ENCODE data around the gene CCDC78. TPM values are rescaled to one million over a fixed set of nuclear protein-coding genes. Genes with fewer than 3 reads are reported as not detected.

CCDC78 gene
- total RNA-seq, 1 experiment from 2014 or later, result 20.2 TPM

DNA sequence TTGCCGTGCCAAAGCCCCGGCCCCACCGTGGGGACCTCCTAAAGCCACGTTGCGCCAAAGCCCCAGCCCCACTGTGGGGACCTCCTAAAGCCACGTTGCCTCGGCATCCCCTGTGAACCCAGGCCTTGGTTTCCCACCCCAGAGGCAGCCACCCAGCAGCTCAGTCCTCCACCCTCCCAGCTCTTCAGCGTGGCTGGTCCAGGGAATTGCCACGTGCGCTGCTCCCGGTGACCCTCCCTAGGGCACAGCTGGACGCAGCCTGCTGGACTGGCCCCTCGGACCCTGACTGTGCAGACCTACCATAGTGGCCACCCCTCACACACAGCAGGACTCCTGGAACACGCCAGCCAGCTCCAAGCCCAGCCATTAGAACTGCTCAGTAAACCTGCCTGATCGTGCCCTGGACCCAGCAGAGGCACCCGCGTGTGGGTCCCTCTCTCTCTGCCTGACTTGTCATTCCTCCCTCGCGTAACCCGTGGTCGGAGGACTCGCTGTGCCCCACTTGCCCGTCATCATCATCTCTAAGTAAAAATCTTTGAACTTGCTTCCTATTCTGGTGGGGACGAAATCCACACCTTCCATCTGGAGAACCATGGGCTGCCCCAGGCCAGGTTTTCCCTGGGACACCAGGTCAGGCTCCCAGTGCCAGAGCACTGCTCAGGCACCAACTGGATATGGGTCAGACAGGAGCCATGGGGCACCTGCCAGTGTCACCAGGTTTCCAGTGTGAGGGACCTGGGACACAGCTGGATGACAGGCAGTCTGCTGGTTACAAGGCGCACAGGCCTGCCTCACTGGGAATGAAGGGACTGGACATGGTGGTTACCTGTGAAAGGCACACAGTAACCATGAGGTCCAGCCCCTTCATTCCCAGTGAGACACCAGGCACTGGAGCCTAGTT lies 9.0 kb upstream of the CCDC78 start (continued):
- no peak for TF ChIP-seq TP53 (CRISPR knock-in tag; IDR thresholded peaks at IDR 0.05)

DNA sequence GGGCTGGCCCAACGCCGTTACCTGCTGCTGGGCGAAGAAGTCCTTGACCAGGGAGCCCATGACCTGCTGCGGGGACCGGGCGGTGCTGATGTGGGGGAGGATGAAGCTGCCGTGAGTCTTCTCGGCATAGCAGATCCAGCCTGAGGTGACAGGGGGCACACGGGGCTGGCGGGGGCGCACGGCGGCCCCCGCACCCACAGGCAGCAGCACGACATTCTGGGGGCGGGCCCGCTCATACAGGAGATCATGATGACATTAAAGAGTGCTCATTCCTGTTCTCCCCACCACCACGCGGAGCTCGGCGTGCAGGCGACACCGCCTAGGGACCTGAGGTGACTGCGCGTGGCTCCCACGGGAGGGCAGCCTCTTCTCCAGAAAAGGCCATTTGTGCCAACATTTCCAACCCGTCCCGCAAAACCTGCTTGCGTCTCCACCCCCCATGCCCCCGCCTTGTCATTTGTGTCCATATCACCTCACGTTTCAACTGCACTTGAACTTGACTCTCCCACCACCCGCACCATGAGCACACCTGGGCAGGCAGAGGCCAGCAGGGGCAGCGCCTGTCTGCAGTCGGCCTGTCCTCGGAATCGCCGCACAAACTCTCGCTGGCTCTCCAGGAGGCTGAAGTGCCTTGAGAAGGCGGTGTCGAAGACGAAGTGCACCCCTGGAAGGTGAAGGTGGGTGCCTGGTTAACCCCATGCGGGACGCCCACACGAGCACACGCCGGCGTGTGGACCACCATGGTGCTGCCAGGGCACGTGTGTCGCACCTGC lies 8.2 kb upstream of the CCDC78 start:
- peaks cover 9% of the 10 kb centered on the region for H3K4me1 Mint-ChIP-seq
- DNase-seq (ENCODE audit: low spot score), result no peak
- no peak overlapping the region for H3K27ac Mint-ChIP-seq

GRCh38 chr16:733382-734207 lies 7.4 kb upstream of the CCDC78 start:
- no peaks in the 10 kb centered on the region for H3K9me3 Mint-ChIP-seq
- ChIA-PET CTCF (interaction anchor here (0.9 to 4.0 kb wide), 20 partner anchors 7 to 83 kb away, joined by 3 to 19 read pairs (median 5); partner anchors contain the start of genes ANTKMT, CHTF18, CIAO3 and GNG13), POLR2A (interaction anchor here (0.9 kb wide), 1 partner anchor 13 kb away, joined by 4 read pairs; no protein-coding TSS in a partner anchor)
- ATAC-seq, result no peak; the same call in 1 of the 2 replicates
- DNase-seq (ENCODE audit: low spot score), result peak; percentile 59
- no peaks in the 10 kb centered on the region for H3K27me3 Mint-ChIP-seq (ENCODE audit: low read depth)
- peaks cover 9% of the 10 kb centered on the region; the same call in 1 of the 2 replicates for H3K36me3 Mint-ChIP-seq
- TF ChIP-seq, protein P1, sequence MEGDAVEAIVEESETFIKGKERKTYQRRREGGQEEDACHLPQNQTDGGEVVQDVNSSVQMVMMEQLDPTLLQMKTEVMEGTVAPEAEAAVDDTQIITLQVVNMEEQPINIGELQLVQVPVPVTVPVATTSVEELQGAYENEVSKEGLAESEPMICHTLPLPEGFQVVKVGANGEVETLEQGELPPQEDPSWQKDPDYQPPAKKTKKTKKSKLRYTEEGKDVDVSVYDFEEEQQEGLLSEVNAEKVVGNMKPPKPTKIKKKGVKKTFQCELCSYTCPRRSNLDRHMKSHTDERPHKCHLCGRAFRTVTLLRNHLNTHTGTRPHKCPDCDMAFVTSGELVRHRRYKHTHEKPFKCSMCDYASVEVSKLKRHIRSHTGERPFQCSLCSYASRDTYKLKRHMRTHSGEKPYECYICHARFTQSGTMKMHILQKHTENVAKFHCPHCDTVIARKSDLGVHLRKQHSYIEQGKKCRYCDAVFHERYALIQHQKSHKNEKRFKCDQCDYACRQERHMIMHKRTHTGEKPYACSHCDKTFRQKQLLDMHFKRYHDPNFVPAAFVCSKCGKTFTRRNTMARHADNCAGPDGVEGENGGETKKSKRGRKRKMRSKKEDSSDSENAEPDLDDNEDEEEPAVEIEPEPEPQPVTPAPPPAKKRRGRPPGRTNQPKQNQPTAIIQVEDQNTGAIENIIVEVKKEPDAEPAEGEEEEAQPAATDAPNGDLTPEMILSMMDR (IDR thresholded peaks at IDR 0.05), result peak; percentile 19; the same call in 1 of the 2 replicates
- no peak for TF ChIP-seq NFYB (CRISPR knock-in tag; conservative IDR thresholded peaks at IDR 0.05; ENCODE audit: low read depth)
- TF ChIP-seq RORB (CRISPR knock-in tag; IDR thresholded peaks at IDR 0.05), result no peak
- H3K4me1 Mint-ChIP-seq, result peaks cover 9% of the 10 kb centered on the region
- no peak overlapping the region for H3K27ac Mint-ChIP-seq
- H3K4me3 Mint-ChIP-seq, result no peak overlapping the region

More for the DNA sequence above, 8.2 kb upstream of the CCDC78 start:
- CTCF ChIA-PET, result interaction anchor here (3.2 to 4.0 kb wide), 2 partner anchors 13 to 51 kb away, joined by 13 to 19 read pairs; partner anchors contain the start of gene ANTKMT
- TF ChIP-seq CBFB (CRISPR knock-in tag; IDR thresholded peaks at IDR 0.05; ENCODE audit: low read depth), result no peak
- no peak for ATAC-seq
- Mint-ChIP-seq H3K9me3 (no peaks in the 10 kb centered on the region), H3K27me3 (ENCODE audit: low read depth) (no peaks in the 10 kb centered on the region), H3K36me3 (peaks cover 9% of the 10 kb centered on the region; the same call in 1 of the 2 replicates), H3K4me3 (no peak overlapping the region)
- POLR2A ChIA-PET, result no interaction called here

GRCh38 chr16:732936-733335 lies 6.7 kb upstream of the CCDC78 start:
- Mint-ChIP-seq H3K4me3 (no peak overlapping the region), H3K9me3 (no peaks in the 10 kb centered on the region), H3K4me1 (peaks cover 7% of the 10 kb centered on the region), H3K27me3 (ENCODE audit: low read depth) (no peaks in the 10 kb centered on the region), H3K36me3 (peaks cover 7% of the 10 kb centered on the region; the same call in 1 of the 2 replicates), H3K27ac (0 out of 2 replicates have a peak overlapping the region, but pooled peaks have one; percentile 32)
- no peak for ATAC-seq
- TF ChIP-seq FOXP1 (CRISPR knock-in tag; IDR thresholded peaks at IDR 0.05; ENCODE audit: borderline replicate concordance) (peak; percentile 39; the same call in 1 of the 2 replicates), ZNF396 (CRISPR knock-in tag; IDR thresholded peaks at IDR 0.05; ENCODE audit: borderline replicate concordance) (no peak)
- CTCF ChIA-PET, result interaction anchor here (0.5 to 4.0 kb wide), 23 partner anchors 8 to 576 kb away, joined by 3 to 19 read pairs (median 5); partner anchors contain the start of genes ANTKMT, CHTF18, CIAO3 and GNG13
- POLR2A ChIA-PET, result interaction anchor here (0.9 kb wide), 1 partner anchor 12 kb away, joined by 4 read pairs; no protein-coding TSS in a partner anchor
- no peak for DNase-seq (ENCODE audit: low spot score)

DNA sequence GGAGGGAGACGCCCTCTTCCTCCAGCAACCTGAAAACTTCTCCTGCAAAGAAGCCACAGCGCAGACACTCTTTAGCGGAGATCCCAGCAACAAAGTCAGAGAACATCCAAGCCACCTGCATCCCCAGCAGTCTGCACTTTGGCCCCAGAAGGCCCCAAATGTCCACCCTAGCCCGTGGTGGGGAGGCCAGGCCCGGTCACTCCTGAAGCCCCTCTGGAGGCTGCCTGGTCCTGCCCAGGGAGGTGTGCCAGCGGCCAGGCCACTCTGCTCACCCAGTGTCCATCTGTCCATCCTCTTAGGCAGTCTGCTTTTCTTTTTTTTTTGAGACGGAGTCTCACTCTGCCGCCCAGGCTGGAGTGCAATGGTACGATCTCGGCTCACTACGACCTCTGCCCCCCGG lies 6.1 kb upstream of the CCDC78 start:
- DNase-seq (ENCODE audit: low spot score), result no peak
- ATAC-seq, result no peak
- Mint-ChIP-seq H3K27ac (0 out of 2 replicates have a peak overlapping the region, but pooled peaks have one; percentile 32), H3K36me3 (peaks cover 4% of the 10 kb centered on the region; the same call in 1 of the 2 replicates), H3K4me1 (peaks cover under 1% of the 10 kb centered on the region), H3K27me3 (ENCODE audit: low read depth) (no peaks in the 10 kb centered on the region), H3K9me3 (no peaks in the 10 kb centered on the region), H3K4me3 (no peak overlapping the region)
- ChIA-PET CTCF (interaction anchor here (0.5 to 4.0 kb wide), 22 partner anchors 8 to 577 kb away, joined by 3 to 19 read pairs (median 5); partner anchors contain the start of genes ANTKMT, CHTF18, CIAO3 and GNG13), POLR2A (no interaction called here)
- TF ChIP-seq, protein P2, sequence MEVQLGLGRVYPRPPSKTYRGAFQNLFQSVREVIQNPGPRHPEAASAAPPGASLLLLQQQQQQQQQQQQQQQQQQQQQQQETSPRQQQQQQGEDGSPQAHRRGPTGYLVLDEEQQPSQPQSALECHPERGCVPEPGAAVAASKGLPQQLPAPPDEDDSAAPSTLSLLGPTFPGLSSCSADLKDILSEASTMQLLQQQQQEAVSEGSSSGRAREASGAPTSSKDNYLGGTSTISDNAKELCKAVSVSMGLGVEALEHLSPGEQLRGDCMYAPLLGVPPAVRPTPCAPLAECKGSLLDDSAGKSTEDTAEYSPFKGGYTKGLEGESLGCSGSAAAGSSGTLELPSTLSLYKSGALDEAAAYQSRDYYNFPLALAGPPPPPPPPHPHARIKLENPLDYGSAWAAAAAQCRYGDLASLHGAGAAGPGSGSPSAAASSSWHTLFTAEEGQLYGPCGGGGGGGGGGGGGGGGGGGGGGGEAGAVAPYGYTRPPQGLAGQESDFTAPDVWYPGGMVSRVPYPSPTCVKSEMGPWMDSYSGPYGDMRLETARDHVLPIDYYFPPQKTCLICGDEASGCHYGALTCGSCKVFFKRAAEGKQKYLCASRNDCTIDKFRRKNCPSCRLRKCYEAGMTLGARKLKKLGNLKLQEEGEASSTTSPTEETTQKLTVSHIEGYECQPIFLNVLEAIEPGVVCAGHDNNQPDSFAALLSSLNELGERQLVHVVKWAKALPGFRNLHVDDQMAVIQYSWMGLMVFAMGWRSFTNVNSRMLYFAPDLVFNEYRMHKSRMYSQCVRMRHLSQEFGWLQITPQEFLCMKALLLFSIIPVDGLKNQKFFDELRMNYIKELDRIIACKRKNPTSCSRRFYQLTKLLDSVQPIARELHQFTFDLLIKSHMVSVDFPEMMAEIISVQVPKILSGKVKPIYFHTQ (CRISPR knock-in tag; IDR thresholded peaks at IDR 0.05), result no peak
- TF ChIP-seq ATF2 (CRISPR knock-in tag; IDR thresholded peaks at IDR 0.05; ENCODE audit: borderline replicate concordance, low read depth), result no peak
- TF ChIP-seq FOXK1 (CRISPR knock-in tag; IDR thresholded peaks at IDR 0.05), result no peak
- TF ChIP-seq ZNF281 (CRISPR knock-in tag; IDR thresholded peaks at IDR 0.05), result no peak
- no peak for TF ChIP-seq ELF4 (CRISPR knock-in tag; IDR thresholded peaks at IDR 0.05; ENCODE audit: low read depth)

Measured in WTC11 (cell line).